Measurements from ENCODE around the gene ADSS1. TPM values are rescaled to one million over a fixed set of nuclear protein-coding genes. Genes with fewer than 3 reads are reported as not detected.

ADSS1 gene
- total RNA-seq, 1 experiment from 2014 or later: 10.0 TPM

- peaks cover 23% of the 10 kb centered on the region for H3K36me3 Mint-ChIP-seq
Measured at GRCh38 chr14:104702106-104702505, 21.9 kb upstream of the ADSS1 start.

GRCh38 chr14:104702673-104703072 lies 21.4 kb upstream of the ADSS1 start:
- POLR2A ChIA-PET: no interaction called here
- H3K27ac Mint-ChIP-seq: no peak overlapping the region
- DNase-seq (ENCODE audit: low spot score) (no peak), ATAC-seq (no peak)
- peaks cover 23% of the 10 kb centered on the region for H3K36me3 Mint-ChIP-seq
- H3K4me1 Mint-ChIP-seq: peaks cover 8% of the 10 kb centered on the region
- CTCF ChIA-PET: interaction anchor here (1.1 kb wide), 1 partner anchor 230 kb away, joined by 4 read pairs; no protein-coding TSS in a partner anchor
- H3K9me3 Mint-ChIP-seq: peaks cover 8% of the 10 kb centered on the region
- no peaks in the 10 kb centered on the region for H3K27me3 Mint-ChIP-seq (ENCODE audit: low read depth)
- TF ChIP-seq E2F4 (CRISPR knock-in tag; IDR thresholded peaks at IDR 0.05; ENCODE audit: borderline replicate concordance, low read depth) (no peak), CDX4 (CRISPR knock-in tag; IDR thresholded peaks at IDR 0.05; ENCODE audit: borderline replicate concordance) (no peak), FOXJ3 (CRISPR knock-in tag; IDR thresholded peaks at IDR 0.05; ENCODE audit: borderline replicate concordance) (no peak)
- H3K4me3 Mint-ChIP-seq: no peak overlapping the region

More at GRCh38 chr14:104702106-104702505, 21.9 kb upstream of the ADSS1 start:
- Mint-ChIP-seq H3K9me3 (peaks cover 8% of the 10 kb centered on the region), H3K4me3 (no peak overlapping the region), H3K27me3 (ENCODE audit: low read depth) (no peaks in the 10 kb centered on the region), H3K4me1 (peaks cover 9% of the 10 kb centered on the region), H3K27ac (no peak overlapping the region)
- TF ChIP-seq IRF1 (CRISPR knock-in tag; IDR thresholded peaks at IDR 0.05): no peak
- TF ChIP-seq NR1H2 (CRISPR knock-in tag; IDR thresholded peaks at IDR 0.05): no peak
- no peak for TF ChIP-seq E2F5 (CRISPR knock-in tag; IDR thresholded peaks at IDR 0.05)
- TF ChIP-seq ERG (CRISPR knock-in tag; IDR thresholded peaks at IDR 0.05): no peak
- ChIA-PET CTCF (no interaction called here), POLR2A (no interaction called here)
- ATAC-seq: no peak
- DNase-seq (ENCODE audit: low spot score): no peak

GRCh38 chr14:104703269-104703668 lies 20.8 kb upstream of the ADSS1 start:
- ChIA-PET CTCF (interaction anchor here (1.1 kb wide), 1 partner anchor 230 kb away, joined by 4 read pairs; no protein-coding TSS in a partner anchor), POLR2A (no interaction called here)
- no peak for DNase-seq (ENCODE audit: low spot score)
- Mint-ChIP-seq H3K4me1 (peaks cover 8% of the 10 kb centered on the region), H3K4me3 (no peak overlapping the region), H3K9me3 (peaks cover 8% of the 10 kb centered on the region), H3K36me3 (peaks cover 23% of the 10 kb centered on the region), H3K27me3 (ENCODE audit: low read depth) (no peaks in the 10 kb centered on the region), H3K27ac (no peak overlapping the region)
- no peak for ATAC-seq
- no peak for TF ChIP-seq ZNF121 (CRISPR knock-in tag; IDR thresholded peaks at IDR 0.05)
- no peak for TF ChIP-seq FOXK1 (CRISPR knock-in tag; IDR thresholded peaks at IDR 0.05)
- TF ChIP-seq ZNF317 (CRISPR knock-in tag; IDR thresholded peaks at IDR 0.05; ENCODE audit: borderline replicate concordance, low read depth): no peak
- no peak for TF ChIP-seq FOXJ3 (CRISPR knock-in tag; IDR thresholded peaks at IDR 0.05; ENCODE audit: borderline replicate concordance)
- no peak for TF ChIP-seq SOX15 (CRISPR knock-in tag; IDR thresholded peaks at IDR 0.05)
- no peak for TF ChIP-seq JUN (CRISPR knock-in tag; IDR thresholded peaks at IDR 0.05)
- TF ChIP-seq ZNF219 (CRISPR knock-in tag; IDR thresholded peaks at IDR 0.05; ENCODE audit: borderline replicate concordance): no peak
- no peak for TF ChIP-seq CREM (CRISPR knock-in tag; IDR thresholded peaks at IDR 0.05)
- no peak for TF ChIP-seq OVOL2 (CRISPR knock-in tag; IDR thresholded peaks at IDR 0.05; ENCODE audit: borderline replicate concordance)
- TF ChIP-seq NFATC4 (CRISPR knock-in tag; IDR thresholded peaks at IDR 0.05): no peak
- no peak for TF ChIP-seq ZNF416 (CRISPR knock-in tag; IDR thresholded peaks at IDR 0.05)
- TF ChIP-seq ATF1 (CRISPR knock-in tag; IDR thresholded peaks at IDR 0.05): no peak
- TF ChIP-seq CDX4 (CRISPR knock-in tag; IDR thresholded peaks at IDR 0.05; ENCODE audit: borderline replicate concordance): no peak
- TF ChIP-seq ZNF263 (CRISPR knock-in tag; IDR thresholded peaks at IDR 0.05; ENCODE audit: low read depth): no peak
- TF ChIP-seq IRF2 (CRISPR knock-in tag; IDR thresholded peaks at IDR 0.05; ENCODE audit: borderline replicate concordance, low read depth): no peak
- no peak for TF ChIP-seq ZBTB43 (CRISPR knock-in tag; IDR thresholded peaks at IDR 0.05)
- TF ChIP-seq FOXP4 (CRISPR knock-in tag; IDR thresholded peaks at IDR 0.05): no peak
- TF ChIP-seq GTF2I (CRISPR knock-in tag; conservative IDR thresholded peaks at IDR 0.05): no peak
